SK-N-SH (cell line): ENCODE results near the gene VANGL2.

Experiments
- CTCF ChIP-seq: fragments of 200-600 bp; sonication (generic); IDR thresholded peaks from 2 replicates; pipeline ENCODE4 v1.6.1; 2017; ENCODE audit warnings: antibody characterized with exemption, mild to moderate bottlenecking, moderate library complexity
- POLR2AphosphoS5 ChIP-seq: IDR thresholded peaks from 2 replicates; pipeline ENCODE4 v1.6.1; 2012; ENCODE audit warnings: low read depth, low read length
- TAF1 ChIP-seq: IDR thresholded peaks from 2 replicates; pipeline ENCODE4 v1.6.1; 2012; ENCODE audit warnings: low read depth, mild to moderate bottlenecking, low read length, moderate library complexity, borderline replicate concordance
- YY1 ChIP-seq: IDR thresholded peaks from 2 replicates; pipeline ENCODE4 v1.4.0; 2012; ENCODE audit warnings: low read depth, mild to moderate bottlenecking
- TF ChIP-seq, protein P1 (sequence below): IDR thresholded peaks from 2 replicates; pipeline ENCODE4 v1.4.0; 2012; ENCODE audit warnings: low read depth
- TF ChIP-seq, protein P2 (sequence below): IDR thresholded peaks from 2 replicates; pipeline ENCODE4 v1.6.1; 2012; ENCODE audit warnings: mild to moderate bottlenecking, low read depth, low read length, moderate library complexity

DNA sequence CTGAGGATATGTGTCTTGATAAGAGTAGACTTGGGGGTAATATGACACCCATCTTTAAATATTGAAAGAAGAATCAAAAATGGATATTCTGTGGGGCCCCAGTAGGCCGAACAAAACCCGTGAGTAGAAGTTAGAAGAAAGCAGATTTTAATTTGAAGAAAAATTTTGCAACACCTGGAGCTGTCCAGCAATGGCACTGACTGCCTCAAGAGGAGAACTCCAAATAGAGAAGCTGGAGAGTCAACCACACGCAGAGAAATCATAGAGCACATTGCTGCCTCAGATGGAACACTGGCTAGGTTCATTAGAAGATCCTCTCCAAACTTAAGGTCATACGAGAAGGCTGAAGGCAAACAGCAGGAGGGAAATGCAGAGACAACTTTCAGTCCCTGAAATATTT lies 26.7 kb upstream of the VANGL2 start:
- TF ChIP-seq, protein P1, sequence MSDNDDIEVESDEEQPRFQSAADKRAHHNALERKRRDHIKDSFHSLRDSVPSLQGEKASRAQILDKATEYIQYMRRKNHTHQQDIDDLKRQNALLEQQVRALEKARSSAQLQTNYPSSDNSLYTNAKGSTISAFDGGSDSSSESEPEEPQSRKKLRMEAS: no peak
- no peak for TF ChIP-seq YY1
- no peak for TF ChIP-seq TAF1
- TF ChIP-seq, protein P2, sequence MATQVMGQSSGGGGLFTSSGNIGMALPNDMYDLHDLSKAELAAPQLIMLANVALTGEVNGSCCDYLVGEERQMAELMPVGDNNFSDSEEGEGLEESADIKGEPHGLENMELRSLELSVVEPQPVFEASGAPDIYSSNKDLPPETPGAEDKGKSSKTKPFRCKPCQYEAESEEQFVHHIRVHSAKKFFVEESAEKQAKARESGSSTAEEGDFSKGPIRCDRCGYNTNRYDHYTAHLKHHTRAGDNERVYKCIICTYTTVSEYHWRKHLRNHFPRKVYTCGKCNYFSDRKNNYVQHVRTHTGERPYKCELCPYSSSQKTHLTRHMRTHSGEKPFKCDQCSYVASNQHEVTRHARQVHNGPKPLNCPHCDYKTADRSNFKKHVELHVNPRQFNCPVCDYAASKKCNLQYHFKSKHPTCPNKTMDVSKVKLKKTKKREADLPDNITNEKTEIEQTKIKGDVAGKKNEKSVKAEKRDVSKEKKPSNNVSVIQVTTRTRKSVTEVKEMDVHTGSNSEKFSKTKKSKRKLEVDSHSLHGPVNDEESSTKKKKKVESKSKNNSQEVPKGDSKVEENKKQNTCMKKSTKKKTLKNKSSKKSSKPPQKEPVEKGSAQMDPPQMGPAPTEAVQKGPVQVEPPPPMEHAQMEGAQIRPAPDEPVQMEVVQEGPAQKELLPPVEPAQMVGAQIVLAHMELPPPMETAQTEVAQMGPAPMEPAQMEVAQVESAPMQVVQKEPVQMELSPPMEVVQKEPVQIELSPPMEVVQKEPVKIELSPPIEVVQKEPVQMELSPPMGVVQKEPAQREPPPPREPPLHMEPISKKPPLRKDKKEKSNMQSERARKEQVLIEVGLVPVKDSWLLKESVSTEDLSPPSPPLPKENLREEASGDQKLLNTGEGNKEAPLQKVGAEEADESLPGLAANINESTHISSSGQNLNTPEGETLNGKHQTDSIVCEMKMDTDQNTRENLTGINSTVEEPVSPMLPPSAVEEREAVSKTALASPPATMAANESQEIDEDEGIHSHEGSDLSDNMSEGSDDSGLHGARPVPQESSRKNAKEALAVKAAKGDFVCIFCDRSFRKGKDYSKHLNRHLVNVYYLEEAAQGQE: peak; percentile 89
- no peak for TF ChIP-seq CTCF
- TF ChIP-seq POLR2AphosphoS5: no peak
